ENCODE measurements around the gene TXNRD3.

The TXNRD3 gene

DNA sequence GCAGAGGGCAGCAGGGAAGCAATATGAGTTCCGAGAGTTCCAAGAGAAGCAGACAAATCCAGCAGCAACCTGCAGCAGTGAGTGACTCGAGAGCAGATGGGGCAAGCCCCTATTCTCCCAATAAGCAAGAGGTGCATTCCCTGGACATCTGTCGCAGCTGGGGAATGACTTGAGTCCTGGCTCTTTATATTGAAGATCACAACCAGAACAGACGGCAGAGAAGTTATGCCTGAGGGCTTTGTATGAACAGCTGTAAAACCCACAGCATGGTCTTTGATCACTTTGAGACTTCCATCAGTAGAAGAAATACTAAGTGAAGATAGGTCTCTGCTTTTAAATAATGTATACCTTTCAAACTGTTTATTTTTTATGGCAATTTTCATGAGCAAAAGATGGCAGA lies 72.6 kb downstream of the TXNRD3 start:
- DNase-seq (ENCODE audit: low spot score): no peak
- TF ChIP-seq, protein P1, sequence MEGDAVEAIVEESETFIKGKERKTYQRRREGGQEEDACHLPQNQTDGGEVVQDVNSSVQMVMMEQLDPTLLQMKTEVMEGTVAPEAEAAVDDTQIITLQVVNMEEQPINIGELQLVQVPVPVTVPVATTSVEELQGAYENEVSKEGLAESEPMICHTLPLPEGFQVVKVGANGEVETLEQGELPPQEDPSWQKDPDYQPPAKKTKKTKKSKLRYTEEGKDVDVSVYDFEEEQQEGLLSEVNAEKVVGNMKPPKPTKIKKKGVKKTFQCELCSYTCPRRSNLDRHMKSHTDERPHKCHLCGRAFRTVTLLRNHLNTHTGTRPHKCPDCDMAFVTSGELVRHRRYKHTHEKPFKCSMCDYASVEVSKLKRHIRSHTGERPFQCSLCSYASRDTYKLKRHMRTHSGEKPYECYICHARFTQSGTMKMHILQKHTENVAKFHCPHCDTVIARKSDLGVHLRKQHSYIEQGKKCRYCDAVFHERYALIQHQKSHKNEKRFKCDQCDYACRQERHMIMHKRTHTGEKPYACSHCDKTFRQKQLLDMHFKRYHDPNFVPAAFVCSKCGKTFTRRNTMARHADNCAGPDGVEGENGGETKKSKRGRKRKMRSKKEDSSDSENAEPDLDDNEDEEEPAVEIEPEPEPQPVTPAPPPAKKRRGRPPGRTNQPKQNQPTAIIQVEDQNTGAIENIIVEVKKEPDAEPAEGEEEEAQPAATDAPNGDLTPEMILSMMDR (IDR thresholded peaks at IDR 0.05): no peak
- no peak overlapping the region for H3K27ac ChIP-seq
- no peak overlapping the region for H3K4me3 ChIP-seq

DNA sequence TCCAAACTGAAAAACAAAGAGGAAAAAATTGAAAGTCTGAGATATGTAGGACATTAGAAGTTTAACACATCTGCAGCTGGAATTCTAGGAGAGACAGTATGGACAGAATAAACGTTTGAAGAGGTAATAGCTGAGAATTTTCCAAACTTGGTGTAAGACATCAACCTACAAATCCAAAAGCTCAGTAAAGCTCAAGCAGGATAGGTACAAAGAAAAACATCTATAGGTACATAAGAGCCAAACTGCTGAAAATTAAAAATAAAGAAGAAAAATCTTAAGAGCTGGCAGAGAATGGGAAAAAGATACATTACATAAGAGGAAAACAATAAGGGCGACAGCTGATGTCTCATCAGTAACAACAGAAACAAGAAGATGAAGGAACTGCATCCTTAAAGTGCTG lies 73.4 kb downstream of the TXNRD3 start:
- H3K27ac ChIP-seq: no peak overlapping the region
- H3K4me3 ChIP-seq: no peak overlapping the region
- TF ChIP-seq, protein P1 (IDR thresholded peaks at IDR 0.05): no peak
- no peak for DNase-seq (ENCODE audit: low spot score)

DNA sequence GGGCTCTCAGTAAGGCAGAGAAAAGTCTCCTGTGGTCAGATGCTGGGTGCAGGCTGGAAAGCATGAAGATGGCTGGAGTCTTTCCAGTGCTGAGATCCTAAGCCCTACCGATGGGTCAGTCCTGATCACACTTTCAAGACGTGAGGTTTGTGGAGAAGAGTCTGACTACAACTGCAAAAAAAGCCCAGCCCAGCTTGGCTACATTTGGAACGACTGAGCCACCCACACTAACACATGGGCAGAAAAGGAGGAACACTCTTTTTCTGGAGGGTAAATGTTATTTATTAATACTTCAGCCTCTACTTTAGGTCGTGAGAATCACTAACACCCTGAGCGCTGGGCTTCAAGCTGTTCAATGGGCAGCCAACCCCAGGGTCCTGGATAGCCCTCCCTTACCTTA lies 74.2 kb downstream of the TXNRD3 start:
- TF ChIP-seq, protein P1 (IDR thresholded peaks at IDR 0.05): no peak
- Histone ChIP-seq H3K4me3 (no peak overlapping the region), H3K27ac (no peak overlapping the region)
- DNase-seq (ENCODE audit: low spot score): no peak

DNA sequence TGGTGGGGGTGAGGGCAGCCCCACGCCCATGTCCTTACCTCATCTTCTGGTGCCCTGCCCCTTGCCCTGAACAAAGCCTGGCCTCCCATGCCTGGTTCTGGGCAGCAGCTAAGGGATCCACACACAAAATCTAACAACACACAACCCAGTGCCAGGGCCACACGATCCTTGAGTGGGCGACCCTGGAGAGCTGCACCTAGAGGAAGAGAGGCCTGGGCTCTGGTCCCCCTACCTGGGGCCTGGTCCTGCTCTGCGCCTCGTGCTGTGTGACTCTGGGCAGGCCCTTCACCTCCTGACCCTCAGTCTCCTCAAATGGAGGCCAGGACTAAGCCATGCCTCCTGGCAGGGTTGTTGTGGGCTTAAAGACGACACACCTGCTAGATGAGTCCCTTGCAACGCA lies 76.2 kb downstream of the TXNRD3 start:
- TF ChIP-seq, protein P1 (IDR thresholded peaks at IDR 0.05): no peak
- Histone ChIP-seq H3K27ac (no peak overlapping the region), H3K4me3 (no peak overlapping the region)
- no peak for DNase-seq (ENCODE audit: low spot score)

DNA sequence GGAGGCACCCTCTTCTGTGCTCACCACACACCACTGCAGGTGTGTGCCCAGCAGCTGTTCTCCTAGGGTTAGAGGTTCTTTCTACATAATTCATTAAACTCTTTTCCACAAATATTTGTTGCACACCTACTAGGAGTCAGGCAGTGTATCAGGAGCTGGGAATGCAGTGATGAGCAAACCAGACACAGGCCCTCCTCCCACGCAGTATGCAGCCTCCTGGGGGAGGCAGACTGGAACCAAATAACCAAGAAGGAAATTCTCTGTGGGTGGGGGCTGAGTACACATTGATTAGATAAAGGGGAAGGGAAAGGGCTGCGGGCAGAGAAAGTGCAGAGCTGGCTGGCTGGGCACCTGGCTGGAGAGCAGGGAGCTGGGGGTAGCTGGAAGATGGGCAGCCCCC lies 77.7 kb downstream of the TXNRD3 start:
- TF ChIP-seq, protein P1 (IDR thresholded peaks at IDR 0.05): no peak
- no peak for DNase-seq (ENCODE audit: low spot score)
- no peak overlapping the region for H3K27ac ChIP-seq

DNA sequence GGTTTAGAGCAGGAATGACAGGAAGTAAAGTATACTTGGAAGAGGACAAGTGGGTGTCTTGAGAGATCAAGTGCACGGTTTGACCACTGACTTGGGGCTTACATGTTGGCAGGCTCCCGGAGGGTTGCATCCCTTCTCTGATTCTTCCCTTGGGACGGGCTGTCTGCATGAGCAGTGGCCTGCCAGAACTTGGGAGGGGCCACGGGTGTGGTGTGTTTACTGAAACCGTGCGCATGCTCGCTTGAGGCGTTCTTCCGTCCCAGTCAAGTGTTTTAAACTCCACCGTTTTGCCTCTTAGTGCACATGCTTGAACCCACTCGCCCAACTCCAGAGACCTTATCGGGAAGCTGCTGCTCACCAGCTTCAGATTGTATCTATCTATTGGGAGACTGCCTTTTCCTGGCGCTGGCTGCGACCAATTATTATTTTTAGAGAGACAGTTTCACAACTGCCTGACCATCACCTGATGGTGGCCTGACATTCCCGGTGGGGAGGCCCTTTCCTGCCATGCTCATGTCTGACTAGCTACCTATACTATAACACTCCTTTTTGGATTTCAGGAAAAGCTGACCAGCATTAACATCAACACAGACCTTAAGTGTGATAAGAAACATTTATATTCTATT lies 81.3 kb downstream of the TXNRD3 start:
- TF ChIP-seq, protein P1 (IDR thresholded peaks at IDR 0.05): no peak
- H3K4me3 ChIP-seq: no peak overlapping the region
- no peak for DNase-seq (ENCODE audit: low spot score)
- H3K27ac ChIP-seq: no peak overlapping the region

More for the DNA sequence above, 77.7 kb downstream of the TXNRD3 start:
- no peak overlapping the region for H3K4me3 ChIP-seq

DNA sequence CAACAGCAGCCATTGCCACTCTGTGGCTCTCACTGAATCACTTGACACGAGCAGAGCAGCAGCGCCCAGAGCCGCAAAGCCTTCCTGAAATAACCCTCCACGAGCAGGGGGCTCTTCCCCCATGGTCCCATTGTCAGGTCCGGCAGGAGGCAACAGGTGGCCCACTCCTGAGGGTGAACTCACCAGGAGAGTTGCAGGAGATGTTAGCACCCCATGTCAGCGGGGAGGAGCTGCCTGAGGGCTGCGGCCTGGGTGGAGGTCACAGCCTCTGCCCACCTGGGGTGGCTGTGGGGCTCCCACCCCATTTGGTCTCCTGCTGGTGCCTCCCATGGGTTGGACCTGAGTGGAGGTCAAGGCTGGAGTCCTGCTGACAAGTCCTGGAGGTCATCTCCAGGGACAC lies 83.8 kb downstream of the TXNRD3 start:
- DNase-seq (ENCODE audit: low spot score): no peak
- H3K27ac ChIP-seq: no peak overlapping the region
- TF ChIP-seq, protein P1 (IDR thresholded peaks at IDR 0.05): no peak

More for the DNA sequence above, 83.8 kb downstream of the TXNRD3 start:
- no peak overlapping the region for H3K4me3 ChIP-seq

Data from coronary artery (tissue), 2 donors.